NT2/D1 (cell line): ENCODE data around the gene GNMT.
"Not testable (repeated sequence)": the region's sequence is repeated elsewhere in the genome, so short reads cannot be mapped to it uniquely, and the experiment has no call there.

Source experiments
- DNase-seq: peaks from one replicate; pipeline ENCODE4 v3.0.0-alpha.2; 2011; ENCODE audit warnings: low read depth, low spot score
- H3K27me3 ChIP-seq: 2 replicates; pipeline ENCODE4 v1.6.0; 2011; ENCODE audit warnings: mild to moderate bottlenecking; ENCODE audit not compliant: insufficient read length, insufficient read depth
- H3K36me3 ChIP-seq: 2 replicates; pipeline ENCODE4 v1.6.1; 2011; ENCODE audit warnings: mild to moderate bottlenecking, low read length, mixed read lengths; ENCODE audit not compliant: insufficient read depth, insufficient read length
- H3K4me1 ChIP-seq: 2 replicates; pipeline ENCODE4 v1.5.1; 2011; ENCODE audit not compliant: insufficient read depth, insufficient read length
- H3K4me3 ChIP-seq: 2 replicates; pipeline ENCODE4 v1.5.1; 2011; ENCODE audit warnings: low read depth; ENCODE audit not compliant: insufficient read length
- H3K9ac ChIP-seq: 2 replicates; pipeline ENCODE4 v1.6.0; 2011; ENCODE audit warnings: low read depth; ENCODE audit not compliant: insufficient read length
- H3K9me3 ChIP-seq: 2 replicates; pipeline ENCODE4 v1.5.1; 2011; ENCODE audit warnings: mild to moderate bottlenecking, low read length; ENCODE audit not compliant: insufficient read depth
- SUZ12 ChIP-seq: IDR thresholded peaks from 2 replicates; pipeline ENCODE4 v1.6.1; 2011; ENCODE audit not compliant: insufficient read length, insufficient read depth; ENCODE audit errors: extremely low read depth
- YY1 ChIP-seq: IDR thresholded peaks from 2 replicates; pipeline ENCODE4 v1.6.1; 2011; ENCODE audit not compliant: insufficient read length, insufficient read depth
- ZNF274 ChIP-seq: IDR thresholded peaks from 2 replicates; pipeline ENCODE4 v1.6.1; 2011; ENCODE audit warnings: mild to moderate bottlenecking, low read depth, low read length

GNMT gene

DNA sequence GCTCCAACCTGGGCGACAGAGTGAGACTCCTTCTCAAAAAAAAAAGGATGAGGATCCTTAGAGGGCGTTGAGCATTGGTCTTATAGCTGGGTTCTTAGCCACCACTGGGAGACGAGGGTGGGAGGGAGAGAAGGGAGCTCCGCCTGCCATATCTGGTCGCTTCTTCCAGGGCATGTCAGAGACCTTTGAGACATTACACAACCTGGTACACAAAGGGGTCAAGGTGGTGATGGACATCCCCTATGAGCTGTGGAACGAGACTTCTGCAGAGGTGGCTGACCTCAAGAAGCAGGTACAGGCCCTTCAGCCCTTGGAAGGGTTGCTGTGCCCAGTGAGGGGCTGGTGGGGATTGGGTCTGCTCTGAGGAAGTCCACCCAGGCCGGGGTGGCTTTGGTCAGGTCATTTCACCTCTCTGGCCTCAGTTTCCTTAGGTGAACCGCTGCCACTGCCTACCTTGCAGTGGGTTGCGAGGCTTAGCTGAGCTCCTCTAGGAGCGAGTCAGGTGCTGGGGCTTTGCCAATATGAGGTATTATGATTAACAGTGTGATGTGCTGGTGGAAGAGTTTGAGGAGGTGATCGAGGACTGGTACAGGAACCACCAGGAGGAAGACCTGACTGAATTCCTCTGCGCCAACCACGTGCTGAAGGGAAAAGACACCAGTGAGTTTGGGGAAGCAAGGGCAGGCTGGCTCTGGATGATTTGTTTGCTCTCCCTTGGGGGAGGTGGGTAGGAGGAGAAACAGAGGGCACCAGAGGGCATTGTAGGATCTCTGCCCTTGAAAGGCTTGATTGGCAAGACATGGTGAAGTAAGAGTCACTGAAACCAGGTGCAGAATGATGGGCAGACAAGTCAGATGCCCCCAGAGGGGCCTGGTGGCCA is 22.8 kb upstream of the GNMT start:
- DNase-seq = no peak
- Histone ChIP-seq H3K9ac (no peak overlapping the region), H3K36me3 (peaks cover 68% of the 10 kb centered on the region), H3K4me1 (no peaks in the 10 kb centered on the region), H3K4me3 (no peak overlapping the region), H3K27me3 (no peaks in the 10 kb centered on the region), H3K9me3 (no peaks in the 10 kb centered on the region)
- no peak for TF ChIP-seq ZNF274
- TF ChIP-seq SUZ12 = no peak
- no peak for TF ChIP-seq YY1

DNA sequence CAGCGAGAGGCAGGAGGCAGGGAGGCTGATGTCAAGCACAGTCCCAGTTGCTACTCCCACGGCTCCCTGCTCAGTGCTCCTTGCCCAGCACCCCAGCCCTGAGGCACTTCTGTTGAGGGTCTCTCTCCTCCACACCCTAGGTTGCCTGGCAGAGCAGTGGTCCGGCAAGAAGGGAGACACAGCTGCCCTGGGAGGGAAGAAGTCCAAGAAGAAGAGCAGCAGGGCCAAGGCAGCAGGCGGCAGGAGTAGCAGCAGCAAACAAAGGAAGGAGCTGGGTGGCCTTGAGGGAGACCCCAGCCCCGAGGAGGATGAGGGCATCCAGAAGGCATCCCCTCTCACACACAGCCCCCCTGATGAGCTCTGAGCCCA is 22.1 kb upstream of the GNMT start:
- H3K9ac ChIP-seq = no peak overlapping the region
- H3K36me3 ChIP-seq = peaks cover 63% of the 10 kb centered on the region
- TF ChIP-seq YY1 (no peak), ZNF274 (no peak), SUZ12 (no peak)
- H3K4me3 ChIP-seq = no peak overlapping the region
- no peak for DNase-seq
- no peaks in the 10 kb centered on the region for H3K9me3 ChIP-seq
- H3K4me1 ChIP-seq = no peaks in the 10 kb centered on the region
- H3K27me3 ChIP-seq = no peaks in the 10 kb centered on the region

DNA sequence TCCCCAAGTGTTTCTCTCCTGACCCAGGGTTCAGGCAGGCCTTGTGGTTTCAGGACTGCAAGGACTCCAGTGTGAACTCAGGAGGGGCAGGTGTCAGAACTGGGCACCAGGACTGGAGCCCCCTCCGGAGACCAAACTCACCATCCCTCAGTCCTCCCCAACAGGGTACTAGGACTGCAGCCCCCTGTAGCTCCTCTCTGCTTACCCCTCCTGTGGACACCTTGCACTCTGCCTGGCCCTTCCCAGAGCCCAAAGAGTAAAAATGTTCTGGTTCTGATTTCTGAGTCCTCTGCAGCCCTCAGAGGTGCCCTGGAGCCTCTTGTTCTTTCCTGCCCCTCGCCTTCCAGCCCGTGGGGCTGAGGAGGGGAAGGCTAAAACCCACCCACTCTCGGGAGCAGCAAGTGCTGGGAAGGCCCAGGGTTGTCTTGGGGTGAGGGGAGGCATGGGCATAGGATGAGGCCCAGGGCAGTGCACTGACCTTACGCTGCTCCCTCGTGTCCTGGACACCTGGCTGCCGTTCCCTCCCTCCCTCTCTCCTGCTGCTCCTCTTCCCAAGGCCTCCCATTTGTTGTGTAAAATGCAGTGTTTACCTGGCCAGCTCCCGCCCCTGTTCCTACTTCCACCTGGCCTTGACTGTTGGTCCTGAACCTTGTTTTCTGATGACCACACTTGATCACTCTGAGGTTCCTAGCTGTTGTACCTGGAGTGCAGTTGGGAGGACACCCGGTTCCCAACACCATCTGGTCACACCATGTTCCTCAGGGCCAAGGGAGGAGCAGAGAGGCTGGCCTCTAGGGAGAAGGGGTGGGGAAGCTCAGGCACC is 21.4 kb upstream of the GNMT start:
- H3K9ac ChIP-seq = peak overlapping the region; percentile 10
- DNase-seq = no peak
- H3K36me3 ChIP-seq = peaks cover 61% of the 10 kb centered on the region
- H3K27me3 ChIP-seq = no peaks in the 10 kb centered on the region
- TF ChIP-seq SUZ12 (no peak), ZNF274 (no peak), YY1 (no peak)
- no peaks in the 10 kb centered on the region for H3K9me3 ChIP-seq
- no peak overlapping the region for H3K4me3 ChIP-seq
- no peaks in the 10 kb centered on the region for H3K4me1 ChIP-seq

DNA sequence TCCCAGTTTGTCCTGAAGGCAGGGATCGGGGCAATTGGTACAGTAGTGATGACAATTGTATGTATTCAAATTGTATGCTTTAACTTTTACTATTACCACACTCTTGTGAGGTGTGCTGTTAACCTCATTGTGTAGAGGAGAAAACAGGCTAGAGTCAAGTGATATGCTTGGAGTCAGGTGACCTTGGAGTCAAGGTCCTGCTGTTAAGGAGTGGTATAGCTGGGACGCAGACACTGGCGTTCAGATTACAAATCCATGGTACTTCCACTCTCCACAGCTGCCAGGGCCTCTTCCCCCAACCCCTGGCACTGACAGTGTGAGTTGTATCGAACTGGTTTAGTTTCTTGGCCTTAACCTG is 20.8 kb upstream of the GNMT start:
- DNase-seq = no peak
- Histone ChIP-seq H3K4me3 (no peak overlapping the region), H3K9me3 (no peaks in the 10 kb centered on the region), H3K4me1 (no peaks in the 10 kb centered on the region), H3K9ac (no peak overlapping the region), H3K36me3 (peaks cover 55% of the 10 kb centered on the region), H3K27me3 (no peaks in the 10 kb centered on the region)
- TF ChIP-seq YY1 = no peak
- TF ChIP-seq SUZ12 = no peak
- no peak for TF ChIP-seq ZNF274

DNA sequence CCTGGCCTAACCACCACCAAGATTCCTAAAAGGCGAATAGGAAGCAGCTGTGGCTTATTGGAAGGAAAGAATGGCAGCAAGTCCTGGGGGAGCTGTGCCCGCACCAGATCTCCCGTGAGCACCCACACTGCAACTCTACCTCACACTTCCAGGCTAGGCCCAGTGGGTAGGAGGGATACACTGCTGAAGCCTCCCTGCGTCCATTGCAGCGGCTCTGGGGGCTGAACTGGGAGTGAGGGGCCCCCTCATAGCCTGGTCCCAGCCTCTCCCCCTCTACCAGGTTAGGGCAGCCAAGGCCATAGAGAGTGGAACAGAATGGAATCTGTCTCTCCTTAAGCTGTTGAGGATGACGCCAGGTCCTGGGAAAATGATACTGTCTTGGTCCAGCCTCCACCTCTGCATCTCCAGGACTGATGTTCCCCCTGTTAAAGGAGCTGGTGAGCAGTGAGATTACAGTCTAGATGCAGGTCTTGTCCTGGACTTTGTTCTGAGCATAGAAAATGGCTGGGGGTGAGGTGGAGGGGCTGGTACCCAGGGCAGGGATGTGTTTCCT is 20.0 kb upstream of the GNMT start:
- TF ChIP-seq SUZ12 (no peak), YY1 (no peak), ZNF274 (no peak)
- no peak overlapping the region for H3K9ac ChIP-seq

DNA sequence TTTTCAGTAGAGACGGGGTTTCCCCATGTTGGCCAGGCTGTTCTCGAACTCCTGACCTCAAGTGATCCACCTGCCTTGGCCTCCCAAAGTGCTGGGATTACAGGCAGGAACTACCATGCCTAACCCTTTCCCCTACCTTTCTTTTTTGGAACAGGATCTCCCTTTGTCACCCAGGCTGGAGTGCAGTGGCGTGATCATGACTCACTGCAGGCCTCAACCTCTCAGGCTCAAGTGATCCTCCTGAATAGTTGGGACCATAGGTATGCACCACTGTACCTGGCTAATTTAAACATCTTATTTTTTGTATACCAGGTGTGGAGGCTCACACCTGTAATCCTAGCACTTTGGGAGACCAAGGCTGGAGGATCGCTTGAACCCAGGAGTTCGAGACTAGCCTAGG is 19.2 kb upstream of the GNMT start:
- not testable (repeated sequence) for H3K4me1 ChIP-seq, H3K27me3 ChIP-seq, H3K4me3 ChIP-seq, H3K9ac ChIP-seq, DNase-seq, H3K9me3 ChIP-seq
- H3K36me3 ChIP-seq = peaks cover 41% of the 10 kb centered on the region

More for the DNA sequence above, 20.0 kb upstream of the GNMT start:
- H3K4me3 ChIP-seq = no peak overlapping the region
- DNase-seq = no peak
- no peaks in the 10 kb centered on the region for H3K9me3 ChIP-seq
- peaks cover 48% of the 10 kb centered on the region for H3K36me3 ChIP-seq
- H3K27me3 ChIP-seq = no peaks in the 10 kb centered on the region
- no peaks in the 10 kb centered on the region for H3K4me1 ChIP-seq

DNA sequence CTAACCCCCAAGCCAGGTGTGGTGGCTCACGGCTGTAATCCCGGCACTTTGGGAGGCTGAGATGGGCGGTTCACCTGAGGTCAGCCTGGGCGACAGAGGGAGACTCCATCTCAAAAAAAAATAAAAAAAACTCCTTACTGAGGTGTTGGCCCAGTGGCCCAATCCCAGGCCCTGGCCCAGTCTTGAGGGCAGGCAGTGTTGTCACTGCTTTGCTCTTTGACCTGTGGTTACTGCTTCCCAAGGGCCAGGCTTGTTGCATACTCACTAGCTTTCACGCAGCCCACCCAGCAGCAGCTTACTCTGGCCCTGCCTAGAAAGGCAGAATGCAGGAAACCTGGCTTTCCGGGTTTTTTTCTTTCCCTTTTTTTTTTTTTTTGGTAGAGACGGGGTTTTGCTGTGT is 18.1 kb upstream of the GNMT start:
- Histone ChIP-seq H3K9me3 (no peaks in the 10 kb centered on the region), H3K36me3 (peaks cover 32% of the 10 kb centered on the region), H3K27me3 (no peaks in the 10 kb centered on the region), H3K4me3 (no peak overlapping the region), H3K4me1 (no peaks in the 10 kb centered on the region), H3K9ac (no peak overlapping the region)
- TF ChIP-seq SUZ12 (no peak), YY1 (no peak), ZNF274 (no peak)
- no peak for DNase-seq
